ENCODE data around the gene MRPS25.

DNA sequence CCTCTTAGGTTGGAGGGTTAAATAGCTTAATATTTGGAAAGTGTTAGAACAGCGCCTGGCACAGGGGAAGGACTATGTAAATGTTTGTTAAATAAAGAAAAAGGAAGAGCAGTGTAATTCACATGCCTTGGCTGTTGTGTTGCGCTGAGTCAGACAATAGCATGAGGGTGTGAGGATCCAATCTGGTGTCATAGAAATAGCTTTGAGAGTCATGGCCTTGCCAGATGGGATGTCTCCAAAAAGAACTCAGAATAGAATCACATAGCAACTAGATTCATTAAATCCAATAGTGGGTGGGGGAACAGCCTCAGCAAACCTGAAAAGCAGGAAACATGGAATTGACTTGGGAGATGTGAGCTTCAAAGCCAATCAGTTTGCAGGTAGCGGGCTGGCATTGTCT, 37.7 kb upstream of the MRPS25 start:
- TF ChIP-seq, protein P1, sequence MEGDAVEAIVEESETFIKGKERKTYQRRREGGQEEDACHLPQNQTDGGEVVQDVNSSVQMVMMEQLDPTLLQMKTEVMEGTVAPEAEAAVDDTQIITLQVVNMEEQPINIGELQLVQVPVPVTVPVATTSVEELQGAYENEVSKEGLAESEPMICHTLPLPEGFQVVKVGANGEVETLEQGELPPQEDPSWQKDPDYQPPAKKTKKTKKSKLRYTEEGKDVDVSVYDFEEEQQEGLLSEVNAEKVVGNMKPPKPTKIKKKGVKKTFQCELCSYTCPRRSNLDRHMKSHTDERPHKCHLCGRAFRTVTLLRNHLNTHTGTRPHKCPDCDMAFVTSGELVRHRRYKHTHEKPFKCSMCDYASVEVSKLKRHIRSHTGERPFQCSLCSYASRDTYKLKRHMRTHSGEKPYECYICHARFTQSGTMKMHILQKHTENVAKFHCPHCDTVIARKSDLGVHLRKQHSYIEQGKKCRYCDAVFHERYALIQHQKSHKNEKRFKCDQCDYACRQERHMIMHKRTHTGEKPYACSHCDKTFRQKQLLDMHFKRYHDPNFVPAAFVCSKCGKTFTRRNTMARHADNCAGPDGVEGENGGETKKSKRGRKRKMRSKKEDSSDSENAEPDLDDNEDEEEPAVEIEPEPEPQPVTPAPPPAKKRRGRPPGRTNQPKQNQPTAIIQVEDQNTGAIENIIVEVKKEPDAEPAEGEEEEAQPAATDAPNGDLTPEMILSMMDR (IDR thresholded peaks at IDR 0.05; ENCODE audit: low read length) = no peak
- no peak for TF ChIP-seq EZH2 (IDR thresholded peaks at IDR 0.05; ENCODE audit: borderline replicate concordance, low read length)
